ENCODE measurements around the gene ERC2. TPM values are rescaled to one million over a fixed set of nuclear protein-coding genes. Genes with fewer than 3 reads are reported as not detected.

The ERC2 gene
- total RNA-seq, 1 experiment from 2014 or later = 0.90 TPM

DNA sequence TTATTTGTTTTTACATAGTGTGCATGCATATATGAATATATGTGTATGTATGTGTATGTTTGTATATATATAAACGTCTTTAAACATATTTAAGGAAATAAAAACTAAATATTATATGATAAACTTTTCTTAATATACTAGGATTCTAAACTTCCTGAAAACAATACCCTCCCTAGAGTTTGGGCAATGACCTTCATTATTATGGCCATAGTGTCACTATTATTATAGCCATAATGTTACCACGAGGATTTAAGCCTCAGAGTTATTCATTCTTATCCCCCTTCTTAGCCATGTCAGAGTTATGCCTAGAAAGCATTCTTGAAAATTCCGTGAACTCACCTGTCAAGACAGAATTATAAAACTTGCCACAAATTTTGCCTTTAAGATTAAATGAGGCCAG lies 335.5 kb downstream of the ERC2 start:
- Histone ChIP-seq H3K27ac (ENCODE audit: low read depth, low read length, poor library complexity, severe bottlenecking) (no peak overlapping the region), H3K36me3 (ENCODE audit: insufficient read depth, low read length, poor library complexity, severe bottlenecking) (no peaks in the 10 kb centered on the region), H3K27me3 (replicated peaks; ENCODE audit: insufficient read depth, low read depth, low read length, poor library complexity) (no peaks in the 10 kb centered on the region), H3K9me3 (ENCODE audit: low read depth, low read length, poor library complexity, severe bottlenecking) (no peaks in the 10 kb centered on the region), H3K4me3 (ENCODE audit: low read depth, low read length, poor library complexity, severe bottlenecking) (no peak overlapping the region), H3K4me1 (ENCODE audit: insufficient read depth, low read length, poor library complexity, severe bottlenecking) (no peaks in the 10 kb centered on the region)
- intact Hi-C loops (cut with micrococcal nuclease; ENCODE audit: unreplicated experiment) = no loop called here
- CTCF ChIA-PET = no interaction called here
- no peak for DNase-seq (ENCODE audit: low spot score)
- POLR2A ChIA-PET (ENCODE audit: low non-redundant PET) = no interaction called here
- no TSS peak for BruUV-seq (replicated peaks)
- TF ChIP-seq EZH2 (IDR thresholded peaks at IDR 0.05; ENCODE audit: borderline replicate concordance, low read depth, low read length, poor library complexity, severe bottlenecking) = no peak
- TF ChIP-seq, protein P1, sequence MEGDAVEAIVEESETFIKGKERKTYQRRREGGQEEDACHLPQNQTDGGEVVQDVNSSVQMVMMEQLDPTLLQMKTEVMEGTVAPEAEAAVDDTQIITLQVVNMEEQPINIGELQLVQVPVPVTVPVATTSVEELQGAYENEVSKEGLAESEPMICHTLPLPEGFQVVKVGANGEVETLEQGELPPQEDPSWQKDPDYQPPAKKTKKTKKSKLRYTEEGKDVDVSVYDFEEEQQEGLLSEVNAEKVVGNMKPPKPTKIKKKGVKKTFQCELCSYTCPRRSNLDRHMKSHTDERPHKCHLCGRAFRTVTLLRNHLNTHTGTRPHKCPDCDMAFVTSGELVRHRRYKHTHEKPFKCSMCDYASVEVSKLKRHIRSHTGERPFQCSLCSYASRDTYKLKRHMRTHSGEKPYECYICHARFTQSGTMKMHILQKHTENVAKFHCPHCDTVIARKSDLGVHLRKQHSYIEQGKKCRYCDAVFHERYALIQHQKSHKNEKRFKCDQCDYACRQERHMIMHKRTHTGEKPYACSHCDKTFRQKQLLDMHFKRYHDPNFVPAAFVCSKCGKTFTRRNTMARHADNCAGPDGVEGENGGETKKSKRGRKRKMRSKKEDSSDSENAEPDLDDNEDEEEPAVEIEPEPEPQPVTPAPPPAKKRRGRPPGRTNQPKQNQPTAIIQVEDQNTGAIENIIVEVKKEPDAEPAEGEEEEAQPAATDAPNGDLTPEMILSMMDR (conservative IDR thresholded peaks at IDR 0.05; ENCODE audit: low read depth, low read length) = no peak

DNA sequence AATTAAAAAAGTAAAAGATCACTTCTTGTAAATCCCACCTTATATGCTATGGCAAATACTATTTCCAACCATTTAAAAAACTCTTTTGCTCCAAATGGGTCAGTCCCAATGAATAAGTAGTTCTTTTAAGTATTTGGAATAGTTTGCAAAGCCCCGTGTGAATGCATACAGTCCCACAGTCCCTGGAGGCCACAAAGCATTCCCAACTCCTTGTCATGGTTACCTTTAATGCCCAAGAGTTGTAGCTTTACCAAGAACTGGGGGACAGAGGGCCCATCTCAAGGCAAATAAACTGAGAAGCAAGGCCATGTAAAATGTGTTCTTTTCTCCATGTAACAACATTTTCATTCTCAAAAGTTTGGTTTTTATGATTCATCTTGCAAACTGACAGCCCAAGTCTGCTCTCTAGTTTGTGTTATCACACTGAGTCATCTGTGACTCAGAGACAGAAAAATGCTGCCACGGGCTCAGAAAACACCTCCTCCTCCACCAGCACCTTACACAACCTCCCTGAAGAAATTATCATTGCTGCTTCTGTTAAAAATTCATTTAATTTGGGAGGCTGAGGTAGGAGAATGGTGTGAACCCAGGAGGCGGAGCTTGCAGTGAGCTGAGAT lies 336.2 kb downstream of the ERC2 start:
- Histone ChIP-seq H3K27me3 (replicated peaks; ENCODE audit: insufficient read depth, low read depth, low read length, poor library complexity) (no peaks in the 10 kb centered on the region), H3K36me3 (ENCODE audit: insufficient read depth, low read length, poor library complexity, severe bottlenecking) (no peaks in the 10 kb centered on the region), H3K27ac (ENCODE audit: low read depth, low read length, poor library complexity, severe bottlenecking) (no peak overlapping the region), H3K4me1 (ENCODE audit: insufficient read depth, low read length, poor library complexity, severe bottlenecking) (no peaks in the 10 kb centered on the region), H3K4me3 (ENCODE audit: low read depth, low read length, poor library complexity, severe bottlenecking) (no peak overlapping the region), H3K9me3 (ENCODE audit: low read depth, low read length, poor library complexity, severe bottlenecking) (no peaks in the 10 kb centered on the region)
- CTCF ChIA-PET = no interaction called here
- TF ChIP-seq, protein P1 (conservative IDR thresholded peaks at IDR 0.05; ENCODE audit: low read depth, low read length) = no peak
- no peak for TF ChIP-seq EZH2 (IDR thresholded peaks at IDR 0.05; ENCODE audit: borderline replicate concordance, low read depth, low read length, poor library complexity, severe bottlenecking)
- DNase-seq (ENCODE audit: low spot score) = peak; percentile 33
- no TSS peak for BruUV-seq (replicated peaks)
- POLR2A ChIA-PET (ENCODE audit: low non-redundant PET) = no interaction called here
- intact Hi-C loops (cut with micrococcal nuclease; ENCODE audit: unreplicated experiment) = no loop called here

DNA sequence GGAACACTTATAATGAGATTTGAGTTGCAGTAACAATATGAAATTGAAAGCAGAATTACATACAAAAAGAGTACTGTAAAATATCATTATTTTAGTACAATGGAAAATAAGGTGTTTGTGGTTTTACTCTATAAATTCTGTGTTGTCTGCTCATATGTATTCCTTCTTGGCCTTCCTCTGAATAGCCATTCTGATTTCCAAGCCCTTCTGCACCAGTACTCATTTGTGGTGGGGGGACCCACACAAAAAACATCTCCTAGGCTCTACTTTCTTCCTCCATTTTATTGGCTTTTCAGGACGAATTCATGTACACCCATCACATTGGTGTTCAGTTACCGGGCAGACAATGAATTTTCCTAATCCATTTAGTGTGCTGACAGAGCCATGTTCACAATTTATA lies 338.2 kb downstream of the ERC2 start:
- ChIA-PET POLR2A (ENCODE audit: low non-redundant PET) (no interaction called here), CTCF (no interaction called here)
- intact Hi-C loops (cut with micrococcal nuclease; ENCODE audit: unreplicated experiment) = no loop called here

More for the DNA sequence above, 338.2 kb downstream of the ERC2 start:
- H3K9me3 ChIP-seq (ENCODE audit: low read depth, low read length, poor library complexity, severe bottlenecking) = no peaks in the 10 kb centered on the region
- BruUV-seq (replicated peaks) = no TSS peak
- TF ChIP-seq, protein P1 (conservative IDR thresholded peaks at IDR 0.05; ENCODE audit: low read depth, low read length) = no peak
- no peak for TF ChIP-seq EZH2 (IDR thresholded peaks at IDR 0.05; ENCODE audit: borderline replicate concordance, low read depth, low read length, poor library complexity, severe bottlenecking)
- DNase-seq (ENCODE audit: low spot score) = no peak
- no peaks in the 10 kb centered on the region for H3K36me3 ChIP-seq (ENCODE audit: insufficient read depth, low read length, poor library complexity, severe bottlenecking)
- H3K27ac ChIP-seq (ENCODE audit: low read depth, low read length, poor library complexity, severe bottlenecking) = no peak overlapping the region
- no peak overlapping the region for H3K4me3 ChIP-seq (ENCODE audit: low read depth, low read length, poor library complexity, severe bottlenecking)
- no peaks in the 10 kb centered on the region for H3K27me3 ChIP-seq (replicated peaks; ENCODE audit: insufficient read depth, low read depth, low read length, poor library complexity)
- H3K4me1 ChIP-seq (ENCODE audit: insufficient read depth, low read length, poor library complexity, severe bottlenecking) = no peaks in the 10 kb centered on the region

Measured in A673 (cell line).